HG03575 (cell line): Measurements from ENCODE around the gene NLGN4X.
"Not testable (repeated sequence)": the region's sequence is repeated elsewhere in the genome, so short reads cannot be mapped to it uniquely, and the experiment has no call there.

ENCODE experiments used
- ATAC-seq: cut with Tn5 transposase; IDR thresholded peaks from one replicate; pipeline ENCODE4 v1.9.1; 2021; ENCODE audit not compliant: unreplicated experiment, insufficient number of reproducible peaks, low FRiP score; ENCODE audit errors: extremely low read depth

The NLGN4X gene

DNA sequence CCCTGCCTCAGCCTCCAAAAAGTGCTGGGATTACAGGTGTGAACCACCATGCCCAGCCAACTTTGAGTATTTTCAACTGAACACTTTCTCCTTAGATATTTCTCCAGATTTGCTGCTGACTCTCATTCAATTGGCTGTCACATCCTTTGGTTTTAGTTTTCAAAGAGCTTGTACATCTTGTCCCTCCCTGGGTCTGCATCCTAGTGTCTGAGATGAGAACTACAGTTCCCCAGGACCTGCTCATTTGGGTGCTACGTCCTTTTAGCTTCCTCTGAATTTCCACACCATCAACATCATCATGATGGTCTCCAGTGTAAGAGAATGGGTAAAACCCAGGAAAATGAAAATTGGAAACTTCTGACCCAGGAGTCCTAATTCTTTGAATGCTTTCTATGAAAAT is 312.9 kb downstream of the NLGN4X start:
- ATAC-seq, result no peak

DNA sequence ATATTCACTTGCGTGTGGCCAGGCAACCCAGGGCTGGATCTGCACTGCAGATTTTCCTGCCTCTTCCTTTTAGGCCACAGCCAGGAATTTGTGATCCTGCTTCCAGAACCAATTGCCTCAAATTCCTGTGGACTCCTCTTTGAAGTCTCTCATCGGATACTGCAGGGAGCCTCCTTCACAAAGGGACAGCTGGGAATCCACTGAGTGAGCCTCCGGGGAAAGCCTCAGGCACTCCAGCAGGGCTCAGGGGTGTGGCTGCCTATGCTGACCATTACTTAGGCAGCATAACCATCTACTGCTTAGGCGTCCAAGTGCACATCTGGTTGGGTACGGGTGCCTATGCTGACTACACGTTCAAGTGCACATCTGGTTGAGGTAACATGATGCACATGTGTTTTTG is 321.5 kb downstream of the NLGN4X start:
- ATAC-seq, result no peak

DNA sequence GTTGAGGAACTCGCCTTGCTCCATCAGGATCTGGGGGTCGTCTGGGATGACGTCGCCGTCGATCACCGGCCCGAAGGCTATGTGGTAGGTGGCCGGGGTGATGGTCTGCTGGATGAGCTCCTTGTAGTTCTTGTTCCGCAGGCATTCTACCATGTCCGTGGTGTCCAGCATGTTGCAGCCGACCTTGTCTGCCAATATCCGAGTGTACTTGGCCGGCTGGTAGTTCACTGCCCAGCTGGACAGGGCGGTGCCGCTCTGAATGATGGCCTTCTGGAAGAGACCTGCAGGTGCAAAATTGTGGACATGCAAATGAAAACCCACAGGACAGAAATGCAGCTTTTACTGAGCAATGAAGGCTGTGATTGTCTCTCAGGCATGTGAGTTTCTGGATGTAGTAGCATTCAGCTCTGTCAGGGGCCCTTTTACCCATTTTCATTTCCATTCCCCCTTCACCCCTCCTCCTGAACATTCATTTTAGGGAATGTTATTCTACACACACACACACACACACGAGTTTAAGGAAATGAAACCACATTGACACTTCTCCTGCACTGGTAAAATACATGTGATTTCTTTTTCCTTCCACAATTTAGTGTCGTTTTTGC is 325.0 kb downstream of the NLGN4X start:
- ATAC-seq, result not testable (repeated sequence)

DNA sequence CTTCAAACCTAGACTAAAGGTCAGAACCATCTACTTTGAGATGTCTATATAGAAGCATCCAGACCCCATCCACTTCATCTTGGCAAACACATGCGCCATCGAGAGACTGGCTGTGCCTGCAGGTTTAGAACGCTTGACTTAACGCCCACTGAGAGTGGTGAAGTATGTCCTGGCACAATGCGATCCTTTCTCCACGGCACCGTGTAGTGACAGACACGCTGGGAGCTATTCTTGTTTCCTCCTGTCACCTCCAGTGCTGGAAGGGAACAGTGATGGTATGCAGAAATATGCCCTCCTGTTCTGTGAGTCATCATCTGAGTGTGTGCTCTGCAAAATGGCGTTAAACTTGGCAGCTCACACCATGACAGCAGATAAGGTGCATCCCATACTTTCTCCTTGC is 330.2 kb downstream of the NLGN4X start:
- ATAC-seq, result no peak

DNA sequence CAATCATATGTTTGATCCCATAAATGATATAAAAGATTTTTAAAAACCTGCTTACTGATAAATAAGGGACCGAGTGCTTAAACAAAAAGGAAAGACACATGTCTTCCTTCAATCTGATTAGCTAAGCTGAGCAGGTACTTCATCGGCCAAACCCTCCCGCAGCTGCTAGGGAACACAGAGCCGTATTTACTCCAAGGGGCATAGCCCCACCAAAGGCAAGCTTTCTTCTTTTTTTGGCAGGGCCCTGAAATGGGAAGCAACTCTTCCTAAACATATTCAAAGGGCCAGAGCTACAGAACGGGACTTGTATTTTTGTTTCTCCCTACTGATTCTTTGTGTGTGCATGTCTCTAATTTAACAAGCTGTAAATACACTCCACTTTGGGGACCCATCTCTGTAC is 337.3 kb downstream of the NLGN4X start:
- ATAC-seq, result no peak

DNA sequence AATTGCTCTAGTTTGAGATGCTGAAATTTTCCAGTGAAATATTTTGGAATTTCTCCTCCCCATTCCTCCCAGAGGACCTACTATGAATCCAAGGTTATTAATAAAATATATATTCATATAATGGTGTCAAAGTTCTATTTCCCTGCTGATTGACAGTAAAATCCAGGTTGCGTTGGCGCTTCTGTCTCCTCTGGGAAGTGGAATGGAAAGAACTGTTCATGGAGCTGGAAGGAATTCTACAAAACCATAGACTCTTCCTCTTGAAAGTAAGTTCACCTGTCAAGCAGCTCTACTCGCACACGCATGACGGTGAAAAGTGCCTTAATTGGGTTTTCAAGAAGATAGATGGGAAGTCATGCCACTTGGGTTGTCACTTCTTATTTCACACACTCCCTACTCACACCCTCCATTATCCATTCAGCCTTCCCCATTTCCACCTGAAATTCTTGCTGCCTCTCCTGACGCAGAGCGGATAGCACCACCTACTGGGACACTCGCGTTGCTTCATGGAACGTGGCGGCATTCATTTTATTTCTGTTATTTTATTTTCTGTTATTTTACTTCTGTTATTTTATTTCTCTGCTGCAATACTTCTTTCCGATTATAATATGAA is 351.6 kb downstream of the NLGN4X start:
- no peak for ATAC-seq

DNA sequence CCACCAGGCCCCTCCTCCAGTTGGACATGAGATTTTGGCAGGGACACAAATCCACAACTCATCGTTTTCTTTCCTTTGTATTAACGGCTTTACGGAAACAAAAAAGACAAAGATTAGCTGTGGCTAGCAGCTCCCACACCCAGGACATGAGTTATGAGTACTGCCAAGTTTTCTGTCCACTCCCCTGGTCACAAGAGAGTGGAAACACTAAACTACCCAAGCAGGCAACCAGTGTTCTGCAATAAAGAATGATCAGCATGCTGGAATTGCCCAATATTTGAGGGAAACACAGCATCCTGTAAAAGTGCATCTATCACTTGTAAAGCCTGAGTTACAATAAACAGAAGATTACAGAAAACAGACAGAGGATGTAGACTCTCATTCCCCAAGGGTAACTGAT is 358.4 kb downstream of the NLGN4X start:
- ATAC-seq, result no peak

DNA sequence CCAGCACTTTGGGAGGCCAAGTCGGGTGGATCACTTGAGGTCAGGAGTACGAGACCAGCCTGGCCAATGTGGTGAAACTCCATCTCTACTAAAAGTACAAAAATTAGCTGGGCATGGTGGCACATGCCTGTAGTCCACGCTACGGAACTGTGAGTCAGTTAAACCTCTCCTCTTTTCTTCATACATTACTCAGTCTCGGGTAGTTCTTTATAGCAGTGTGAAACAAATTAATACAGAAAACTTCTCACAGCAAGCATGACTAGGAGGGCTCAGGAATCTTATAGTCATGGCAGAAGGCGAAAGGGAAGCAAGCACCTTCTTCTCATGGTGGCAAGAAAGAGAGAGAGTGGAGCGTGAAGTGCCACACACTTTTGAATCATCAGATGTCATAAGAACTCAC is 358.9 kb downstream of the NLGN4X start:
- ATAC-seq, result no peak

DNA sequence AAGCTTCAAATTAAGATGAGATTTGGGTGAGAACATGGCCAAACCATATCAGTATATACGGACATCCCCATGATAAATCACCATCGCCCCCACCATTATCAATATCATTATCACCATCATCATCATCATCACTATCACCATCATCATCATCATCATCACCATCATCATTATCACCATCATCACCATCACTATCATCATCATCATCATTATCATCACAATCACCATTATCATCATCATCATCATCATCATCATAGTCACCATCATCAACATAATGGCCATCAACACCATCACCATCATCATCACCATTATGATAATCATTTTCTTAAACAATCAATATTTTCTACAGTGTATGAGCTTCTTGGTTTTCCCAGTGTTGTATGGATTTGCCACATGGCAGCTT is 360.9 kb downstream of the NLGN4X start:
- ATAC-seq, result no peak

DNA sequence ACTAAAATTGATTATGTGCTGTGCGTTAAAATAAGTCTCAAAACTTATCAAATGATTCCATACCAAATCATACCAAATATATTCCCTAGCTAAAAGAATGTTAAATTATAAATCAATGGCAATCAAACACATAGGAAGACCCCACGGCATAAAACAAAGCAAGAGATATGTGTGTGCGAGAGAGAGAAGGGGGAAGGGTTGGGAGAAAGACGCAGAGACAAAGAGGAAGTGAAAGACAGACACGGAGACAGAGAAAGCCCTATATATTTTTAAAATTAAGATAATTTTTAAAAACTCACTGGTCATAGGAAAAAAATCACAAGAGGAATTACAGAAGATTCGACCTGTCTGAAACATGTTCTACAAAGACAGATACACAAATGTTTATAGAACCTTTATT is 371.4 kb downstream of the NLGN4X start:
- ATAC-seq, result no peak

DNA sequence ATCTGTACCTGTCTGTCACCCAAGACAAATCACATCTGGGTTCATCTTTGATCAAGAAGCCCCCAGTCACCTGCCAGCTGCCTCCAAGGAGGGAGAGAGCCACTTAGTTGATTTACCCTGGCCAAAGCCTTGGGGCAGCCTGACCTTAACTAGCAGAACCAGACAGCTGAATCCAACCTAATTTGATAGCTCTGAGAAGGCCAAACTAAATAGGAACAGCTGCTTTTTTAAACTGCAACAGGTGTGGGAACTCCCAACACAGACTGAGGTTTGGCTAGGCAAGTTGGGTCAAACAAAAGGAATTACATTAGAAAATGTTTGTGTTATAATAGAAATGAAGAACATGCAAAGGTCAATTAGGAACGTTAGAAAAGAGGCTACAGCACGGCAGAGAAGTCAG is 375.7 kb downstream of the NLGN4X start:
- no peak for ATAC-seq

DNA sequence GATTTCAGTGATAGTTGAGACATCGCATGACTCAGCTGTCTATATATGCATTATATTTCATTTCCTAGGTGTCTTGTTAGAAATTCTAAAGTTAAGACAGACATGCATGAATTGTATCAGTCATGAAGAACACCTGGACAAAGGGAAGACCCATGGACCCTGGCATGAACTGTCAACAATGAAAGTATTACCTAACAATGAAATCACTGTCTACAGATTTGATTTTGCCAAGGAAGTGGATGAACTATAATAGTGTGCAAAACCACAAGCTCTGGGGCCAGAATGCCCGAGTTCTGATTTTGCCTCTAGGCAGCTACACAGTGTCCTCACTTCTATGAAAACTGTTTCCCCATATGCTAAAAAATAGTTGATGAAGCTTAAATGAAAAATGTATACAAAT is 386.1 kb downstream of the NLGN4X start:
- no peak for ATAC-seq
